Measurements from ENCODE around the gene MYL10. TPM values are rescaled to one million over a fixed set of nuclear protein-coding genes. Genes with fewer than 3 reads are reported as not detected.

Gene MYL10
- total and polyA plus RNA-seq, 2 of the 13 experiments (the other 11 are each of a cell fraction or from before 2014, with no cell fraction given), result not detected

DNA sequence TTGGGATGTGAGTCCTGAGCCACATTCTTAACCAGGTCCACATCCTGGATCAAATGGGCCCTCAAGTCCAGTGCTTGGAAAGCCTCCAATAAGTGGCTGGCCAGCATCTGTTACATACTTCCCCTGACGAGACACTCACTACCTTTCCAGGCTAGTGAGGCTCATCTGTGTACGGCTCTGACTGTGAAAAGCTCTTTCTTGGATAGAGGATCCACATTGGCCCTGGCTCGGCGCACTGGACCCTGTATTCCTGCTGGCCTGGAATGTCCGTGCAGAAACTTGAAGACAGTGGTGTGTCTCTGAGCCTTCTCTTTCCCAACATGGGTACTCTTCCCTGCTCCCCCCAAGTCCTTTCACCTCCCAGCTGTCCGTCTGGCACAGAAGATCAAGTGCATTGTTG lies 35.5 kb downstream of the MYL10 start (continued):
- TF ChIP-seq, protein P1, sequence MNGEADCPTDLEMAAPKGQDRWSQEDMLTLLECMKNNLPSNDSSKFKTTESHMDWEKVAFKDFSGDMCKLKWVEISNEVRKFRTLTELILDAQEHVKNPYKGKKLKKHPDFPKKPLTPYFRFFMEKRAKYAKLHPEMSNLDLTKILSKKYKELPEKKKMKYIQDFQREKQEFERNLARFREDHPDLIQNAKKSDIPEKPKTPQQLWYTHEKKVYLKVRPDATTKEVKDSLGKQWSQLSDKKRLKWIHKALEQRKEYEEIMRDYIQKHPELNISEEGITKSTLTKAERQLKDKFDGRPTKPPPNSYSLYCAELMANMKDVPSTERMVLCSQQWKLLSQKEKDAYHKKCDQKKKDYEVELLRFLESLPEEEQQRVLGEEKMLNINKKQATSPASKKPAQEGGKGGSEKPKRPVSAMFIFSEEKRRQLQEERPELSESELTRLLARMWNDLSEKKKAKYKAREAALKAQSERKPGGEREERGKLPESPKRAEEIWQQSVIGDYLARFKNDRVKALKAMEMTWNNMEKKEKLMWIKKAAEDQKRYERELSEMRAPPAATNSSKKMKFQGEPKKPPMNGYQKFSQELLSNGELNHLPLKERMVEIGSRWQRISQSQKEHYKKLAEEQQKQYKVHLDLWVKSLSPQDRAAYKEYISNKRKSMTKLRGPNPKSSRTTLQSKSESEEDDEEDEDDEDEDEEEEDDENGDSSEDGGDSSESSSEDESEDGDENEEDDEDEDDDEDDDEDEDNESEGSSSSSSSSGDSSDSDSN (CRISPR knock-in tag; IDR thresholded peaks at IDR 0.05), result no peak
- TF ChIP-seq, protein P2, sequence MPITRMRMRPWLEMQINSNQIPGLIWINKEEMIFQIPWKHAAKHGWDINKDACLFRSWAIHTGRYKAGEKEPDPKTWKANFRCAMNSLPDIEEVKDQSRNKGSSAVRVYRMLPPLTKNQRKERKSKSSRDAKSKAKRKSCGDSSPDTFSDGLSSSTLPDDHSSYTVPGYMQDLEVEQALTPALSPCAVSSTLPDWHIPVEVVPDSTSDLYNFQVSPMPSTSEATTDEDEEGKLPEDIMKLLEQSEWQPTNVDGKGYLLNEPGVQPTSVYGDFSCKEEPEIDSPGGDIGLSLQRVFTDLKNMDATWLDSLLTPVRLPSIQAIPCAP (CRISPR knock-in tag; IDR thresholded peaks at IDR 0.05; ENCODE audit: low read depth), result no peak

DNA sequence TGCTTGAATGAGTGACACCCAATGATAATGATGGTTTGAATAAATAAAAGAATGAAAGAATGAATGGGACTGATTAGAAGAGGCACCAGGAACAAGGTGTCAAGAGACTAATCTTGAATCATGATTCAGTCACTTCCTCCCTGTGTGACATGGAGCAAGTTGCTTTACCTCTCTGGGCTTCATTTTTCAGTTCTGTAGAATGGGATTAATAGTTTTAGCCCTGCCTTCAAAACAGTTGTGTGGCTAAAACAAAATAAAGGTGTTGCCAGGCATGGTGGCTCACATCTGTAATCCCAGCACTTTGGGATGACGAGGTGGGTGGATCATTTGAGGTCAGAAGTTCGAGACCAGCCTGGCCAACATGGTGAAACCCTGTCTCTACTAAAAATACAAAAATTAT lies 37.6 kb downstream of the MYL10 start:
- Histone ChIP-seq H3K27me3 (ENCODE audit: control insufficient read depth in 1 of 2, insufficient read depth in 2 of 2, low read length in 2 of 2) (no peaks in the 10 kb centered on the region), H3K4me2 (ENCODE audit: low read depth, low read length) (no peak overlapping the region), H3K36me3 (replicated peaks in 1 of 2; ENCODE audit: control insufficient read depth in 1 of 2, insufficient read depth in 2 of 2, low read length in 2 of 2) (no peaks in the 10 kb centered on the region), H3K4me1 (ENCODE audit: insufficient read depth, low read length) (peaks cover 21% of the 10 kb centered on the region), H3K4me3 (replicated peaks in 1 of 3; ENCODE audit: insufficient read depth in 1 of 3, low read depth in 2 of 3, low read length in 3 of 3) (no peak overlapping the region), H3K9ac (ENCODE audit: insufficient read depth, low read depth, low read length) (no peak overlapping the region), H2AFZ (ENCODE audit: low read length) (no peak overlapping the region), H3K79me2 (ENCODE audit: insufficient read depth, low read length) (no peaks in the 10 kb centered on the region), H3K27ac (ENCODE audit: extremely low read length, insufficient read depth, low read length) (no peak overlapping the region), H3K9me3 (ENCODE audit: low read length) (no peaks in the 10 kb centered on the region), H4K20me1 (ENCODE audit: insufficient read depth, low read length) (no peaks in the 10 kb centered on the region)
- FAIRE-seq (no peak), ATAC-seq (no peak), DNase-seq (ENCODE audit: low spot score) (no peak)
- intact Hi-C loops (cut with micrococcal nuclease; ENCODE audit: unreplicated experiment) (no loop called here), in situ Hi-C loops (cut with HindIII; ENCODE audit: extremely low pct_ligation_motif_present, low pct_unique_long_range_greater_than_20kb) (no loop called here)
- 27% methylated on average over 2 of the region's 2 CpGs for WGBS (ENCODE audit: low lambda C conversion rate)
- ChIA-PET CTCF (ENCODE audit: low intra/inter-chr PET ratio, low total read pairs) (no interaction called here), POLR2A (no interaction called here)
- BruUV-seq (replicated peaks), result no TSS peak
- TF ChIP-seq SP2 (CRISPR knock-in tag; IDR thresholded peaks at IDR 0.05) (no peak), KLF11 (CRISPR knock-in tag; IDR thresholded peaks at IDR 0.05) (no peak), ATF1 (CRISPR knock-in tag; IDR thresholded peaks at IDR 0.05) (no peak), ZNF605 (CRISPR knock-in tag; IDR thresholded peaks at IDR 0.05) (no peak), ZFP36L1 (CRISPR knock-in tag; IDR thresholded peaks at IDR 0.05) (no peak), ZNF660 (CRISPR knock-in tag; IDR thresholded peaks at IDR 0.05; ENCODE audit: borderline replicate concordance, low read depth) (no peak), BORCS8-MEF2B (CRISPR knock-in tag; IDR thresholded peaks at IDR 0.05) (no peak), ZNF333 (CRISPR knock-in tag; IDR thresholded peaks at IDR 0.05; ENCODE audit: borderline replicate concordance) (no peak)
- TF ChIP-seq, protein P3, sequence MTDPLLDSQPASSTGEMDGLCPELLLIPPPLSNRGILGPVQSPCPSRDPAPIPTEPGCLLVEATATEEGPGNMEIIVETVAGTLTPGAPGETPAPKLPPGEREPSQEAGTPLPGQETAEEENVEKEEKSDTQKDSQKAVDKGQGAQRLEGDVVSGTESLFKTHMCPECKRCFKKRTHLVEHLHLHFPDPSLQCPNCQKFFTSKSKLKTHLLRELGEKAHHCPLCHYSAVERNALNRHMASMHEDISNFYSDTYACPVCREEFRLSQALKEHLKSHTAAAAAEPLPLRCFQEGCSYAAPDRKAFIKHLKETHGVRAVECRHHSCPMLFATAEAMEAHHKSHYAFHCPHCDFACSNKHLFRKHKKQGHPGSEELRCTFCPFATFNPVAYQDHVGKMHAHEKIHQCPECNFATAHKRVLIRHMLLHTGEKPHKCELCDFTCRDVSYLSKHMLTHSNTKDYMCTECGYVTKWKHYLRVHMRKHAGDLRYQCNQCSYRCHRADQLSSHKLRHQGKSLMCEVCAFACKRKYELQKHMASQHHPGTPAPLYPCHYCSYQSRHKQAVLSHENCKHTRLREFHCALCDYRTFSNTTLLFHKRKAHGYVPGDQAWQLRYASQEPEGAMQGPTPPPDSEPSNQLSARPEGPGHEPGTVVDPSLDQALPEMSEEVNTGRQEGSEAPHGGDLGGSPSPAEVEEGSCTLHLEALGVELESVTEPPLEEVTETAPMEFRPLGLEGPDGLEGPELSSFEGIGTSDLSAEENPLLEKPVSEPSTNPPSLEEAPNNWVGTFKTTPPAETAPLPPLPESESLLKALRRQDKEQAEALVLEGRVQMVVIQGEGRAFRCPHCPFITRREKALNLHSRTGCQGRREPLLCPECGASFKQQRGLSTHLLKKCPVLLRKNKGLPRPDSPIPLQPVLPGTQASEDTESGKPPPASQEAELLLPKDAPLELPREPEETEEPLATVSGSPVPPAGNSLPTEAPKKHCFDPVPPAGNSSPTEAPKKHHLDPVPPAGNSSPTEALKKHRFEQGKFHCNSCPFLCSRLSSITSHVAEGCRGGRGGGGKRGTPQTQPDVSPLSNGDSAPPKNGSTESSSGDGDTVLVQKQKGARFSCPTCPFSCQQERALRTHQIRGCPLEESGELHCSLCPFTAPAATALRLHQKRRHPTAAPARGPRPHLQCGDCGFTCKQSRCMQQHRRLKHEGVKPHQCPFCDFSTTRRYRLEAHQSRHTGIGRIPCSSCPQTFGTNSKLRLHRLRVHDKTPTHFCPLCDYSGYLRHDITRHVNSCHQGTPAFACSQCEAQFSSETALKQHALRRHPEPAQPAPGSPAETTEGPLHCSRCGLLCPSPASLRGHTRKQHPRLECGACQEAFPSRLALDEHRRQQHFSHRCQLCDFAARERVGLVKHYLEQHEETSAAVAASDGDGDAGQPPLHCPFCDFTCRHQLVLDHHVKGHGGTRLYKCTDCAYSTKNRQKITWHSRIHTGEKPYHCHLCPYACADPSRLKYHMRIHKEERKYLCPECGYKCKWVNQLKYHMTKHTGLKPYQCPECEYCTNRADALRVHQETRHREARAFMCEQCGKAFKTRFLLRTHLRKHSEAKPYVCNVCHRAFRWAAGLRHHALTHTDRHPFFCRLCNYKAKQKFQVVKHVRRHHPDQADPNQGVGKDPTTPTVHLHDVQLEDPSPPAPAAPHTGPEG (CRISPR knock-in tag; IDR thresholded peaks at IDR 0.05), result no peak
- TF ChIP-seq, protein P4, sequence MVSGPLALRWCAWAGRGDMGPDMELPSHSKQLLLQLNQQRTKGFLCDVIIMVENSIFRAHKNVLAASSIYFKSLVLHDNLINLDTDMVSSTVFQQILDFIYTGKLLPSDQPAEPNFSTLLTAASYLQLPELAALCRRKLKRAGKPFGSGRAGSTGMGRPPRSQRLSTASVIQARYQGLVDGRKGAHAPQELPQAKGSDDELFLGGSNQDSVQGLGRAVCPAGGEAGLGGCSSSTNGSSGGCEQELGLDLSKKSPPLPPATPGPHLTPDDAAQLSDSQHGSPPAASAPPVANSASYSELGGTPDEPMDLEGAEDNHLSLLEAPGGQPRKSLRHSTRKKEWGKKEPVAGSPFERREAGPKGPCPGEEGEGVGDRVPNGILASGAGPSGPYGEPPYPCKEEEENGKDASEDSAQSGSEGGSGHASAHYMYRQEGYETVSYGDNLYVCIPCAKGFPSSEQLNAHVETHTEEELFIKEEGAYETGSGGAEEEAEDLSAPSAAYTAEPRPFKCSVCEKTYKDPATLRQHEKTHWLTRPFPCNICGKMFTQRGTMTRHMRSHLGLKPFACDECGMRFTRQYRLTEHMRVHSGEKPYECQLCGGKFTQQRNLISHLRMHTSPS (CRISPR knock-in tag; IDR thresholded peaks at IDR 0.05; ENCODE audit: low read depth), result no peak

Data from HepG2 (cell line).